Stimulated activated naive CD8-positive, alpha-beta T cell treated with anti-CD3 and anti-CD28 coated beads, Interleukin-15, amount 100 ng/mL, for 72 hours (primary cell): ENCODE data around the gene CMIP.

ENCODE experiments used
- ATAC-seq: fragments of 150-1000 bp; cut with Tn5 transposase; 2 replicates; pipeline ENCODE4 v1.10.0; 2021; ENCODE audit warnings: mild to moderate bottlenecking, moderate library complexity
- DNase-seq, 2 donors: peaks; one replicate each; pipeline ENCODE4 v3.0.0; 2021 to 2022
- H3K27ac Mint-ChIP-seq, 2 donors: one replicate each; pipeline ENCODE4 v1.8.0; 2022; ENCODE audit warnings: mild to moderate bottlenecking in 2 of 2, mixed read lengths in 2 of 2, moderate library complexity in 2 of 2
- H3K27me3 Mint-ChIP-seq: one replicate; pipeline ENCODE4 v1.8.0; 2022; ENCODE audit warnings: mixed read lengths
- H3K4me1 Mint-ChIP-seq: one replicate; pipeline ENCODE4 v1.8.0; 2022; ENCODE audit warnings: mild to moderate bottlenecking, mixed read lengths
- H3K4me3 Mint-ChIP-seq, 2 donors: one replicate each; pipeline ENCODE4 v1.8.0; 2022; ENCODE audit warnings: mild to moderate bottlenecking in 2 of 2, mixed read lengths in 2 of 2, moderate library complexity in 1 of 2
- H3K9me3 Mint-ChIP-seq, 2 donors: one replicate each; pipeline ENCODE4 v1.8.0; 2022; ENCODE audit warnings: mixed read lengths in 2 of 2

Gene CMIP

GRCh38 chr16:81461243-81461642 lies 16.6 kb downstream of the CMIP start:
- Mint-ChIP-seq H3K4me3 (no peak overlapping the region), H3K27me3 (no peaks in the 10 kb centered on the region), H3K9me3 (peaks cover 0 to 6% of the 10 kb centered on the region in 2 donors), H3K4me1 (peaks cover 74% of the 10 kb centered on the region), H3K27ac (no peak overlapping the region)
- ATAC-seq (no peak), DNase-seq (no peak)

- Mint-ChIP-seq H3K27me3 (no peaks in the 10 kb centered on the region), H3K4me1 (peaks cover 79% of the 10 kb centered on the region), H3K27ac (no peak overlapping the region), H3K9me3 (peaks cover 0 to 6% of the 10 kb centered on the region in 2 donors), H3K4me3 (no peak overlapping the region)
- DNase-seq (no peak), ATAC-seq (no peak)
These were observed 17.2 kb downstream of the CMIP start for GRCh38 chr16:81461766-81462165.

GRCh38 chr16:81462683-81463082 lies 18.1 kb downstream of the CMIP start:
- ATAC-seq (no peak), DNase-seq (no peak)
- H3K4me3 Mint-ChIP-seq = no peak overlapping the region
- H3K4me1 Mint-ChIP-seq = peaks cover 73% of the 10 kb centered on the region
- no peaks in the 10 kb centered on the region for H3K27me3 Mint-ChIP-seq
- no peak overlapping the region for H3K27ac Mint-ChIP-seq
- H3K9me3 Mint-ChIP-seq = peaks cover 0 to 6% of the 10 kb centered on the region in 2 donors

DNA sequence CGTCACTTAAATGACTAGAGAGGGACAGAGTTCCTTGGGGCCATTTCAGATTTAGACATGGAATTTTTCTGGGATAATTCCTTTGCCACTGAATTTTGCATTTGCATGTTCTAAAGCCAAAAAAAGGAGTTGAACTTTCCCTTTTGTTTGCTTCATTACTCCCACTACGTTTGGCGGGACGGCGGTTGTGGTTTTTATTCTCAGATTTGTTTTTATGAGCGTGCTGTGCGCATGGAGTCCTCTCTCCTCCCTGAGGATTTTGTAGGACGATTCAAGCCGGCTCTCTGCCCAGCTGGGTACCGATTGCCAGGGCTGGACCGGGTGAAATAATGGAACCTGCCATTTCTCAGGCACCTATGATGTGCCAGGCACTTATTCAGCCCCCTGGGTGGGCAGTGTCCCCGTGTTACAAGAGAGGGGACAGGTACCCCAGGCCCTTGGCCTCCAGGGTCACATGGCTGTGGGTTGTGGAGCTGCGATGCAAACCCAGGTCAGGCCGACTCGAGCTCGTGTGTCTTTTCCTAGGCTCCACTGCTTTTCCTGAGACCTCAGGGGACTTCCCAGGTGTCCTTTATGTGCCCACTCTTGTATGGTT lies 18.8 kb downstream of the CMIP start:
- ATAC-seq (no peak), DNase-seq (no peak)
- peaks cover 0 to 6% of the 10 kb centered on the region in 2 donors for H3K9me3 Mint-ChIP-seq
- no peaks in the 10 kb centered on the region for H3K27me3 Mint-ChIP-seq
- H3K4me3 Mint-ChIP-seq = no peak overlapping the region
- peaks cover 76% of the 10 kb centered on the region for H3K4me1 Mint-ChIP-seq
- H3K27ac Mint-ChIP-seq = no peak overlapping the region

DNA sequence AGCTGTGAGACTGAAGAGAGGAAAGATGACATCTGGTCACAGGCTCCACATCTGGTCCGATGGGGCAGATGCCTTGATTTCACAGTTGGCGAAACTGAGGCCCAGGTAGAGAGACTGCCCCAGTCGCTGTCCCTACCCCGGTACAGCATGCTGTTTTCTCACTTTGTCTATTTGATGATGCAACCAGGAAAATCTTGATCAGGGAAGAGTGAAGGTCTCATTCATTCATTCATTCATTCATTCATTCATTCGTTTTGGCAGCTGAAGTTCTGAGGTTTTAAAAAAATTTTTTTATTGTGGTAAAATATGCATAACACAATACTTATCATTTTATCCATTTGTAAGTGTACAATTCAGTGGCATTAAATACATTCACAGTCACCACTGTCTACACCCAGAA lies 19.7 kb downstream of the CMIP start:
- Mint-ChIP-seq H3K9me3 (peaks cover 0 to 6% of the 10 kb centered on the region in 2 donors), H3K4me1 (peaks cover 82% of the 10 kb centered on the region), H3K27ac (no peak overlapping the region), H3K27me3 (no peaks in the 10 kb centered on the region), H3K4me3 (no peak overlapping the region)
- ATAC-seq (no peak), DNase-seq (no peak)

DNA sequence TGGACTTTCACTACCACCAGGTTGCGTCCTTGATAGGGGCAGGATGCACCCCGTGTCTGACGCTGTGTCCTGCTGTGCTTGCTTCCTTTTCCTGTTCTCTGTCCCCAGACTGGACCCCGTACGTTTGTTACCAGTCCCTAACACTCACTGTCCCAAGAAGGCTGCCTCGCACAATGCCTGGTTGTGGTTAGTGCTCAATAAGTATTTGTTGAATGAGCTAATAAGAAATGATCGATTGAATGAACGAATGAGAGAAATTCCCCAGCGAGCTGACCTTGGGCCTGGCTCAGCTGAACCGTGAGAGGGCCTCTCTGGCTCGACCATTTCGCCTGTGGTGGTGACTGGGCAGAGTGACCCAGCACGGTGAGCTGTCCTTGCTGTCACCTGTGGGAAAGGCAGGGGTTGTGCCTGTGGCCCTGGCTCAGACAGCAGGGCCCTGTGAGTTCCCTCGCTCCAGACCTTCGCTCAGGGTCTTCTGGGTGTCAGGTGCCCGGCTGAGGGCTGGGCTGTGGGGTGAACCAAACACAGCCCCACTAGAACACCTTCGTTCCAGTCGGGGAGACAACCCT lies 20.9 kb downstream of the CMIP start:
- no peaks in the 10 kb centered on the region for H3K27me3 Mint-ChIP-seq
- H3K9me3 Mint-ChIP-seq = peaks cover 0 to 5% of the 10 kb centered on the region in 2 donors
- H3K4me1 Mint-ChIP-seq = peaks cover 82% of the 10 kb centered on the region
- DNase-seq = no peak
- no peak for ATAC-seq
- H3K27ac Mint-ChIP-seq = peak overlapping the region in 1 of 2 donors; percentile 59
- no peak overlapping the region for H3K4me3 Mint-ChIP-seq

DNA sequence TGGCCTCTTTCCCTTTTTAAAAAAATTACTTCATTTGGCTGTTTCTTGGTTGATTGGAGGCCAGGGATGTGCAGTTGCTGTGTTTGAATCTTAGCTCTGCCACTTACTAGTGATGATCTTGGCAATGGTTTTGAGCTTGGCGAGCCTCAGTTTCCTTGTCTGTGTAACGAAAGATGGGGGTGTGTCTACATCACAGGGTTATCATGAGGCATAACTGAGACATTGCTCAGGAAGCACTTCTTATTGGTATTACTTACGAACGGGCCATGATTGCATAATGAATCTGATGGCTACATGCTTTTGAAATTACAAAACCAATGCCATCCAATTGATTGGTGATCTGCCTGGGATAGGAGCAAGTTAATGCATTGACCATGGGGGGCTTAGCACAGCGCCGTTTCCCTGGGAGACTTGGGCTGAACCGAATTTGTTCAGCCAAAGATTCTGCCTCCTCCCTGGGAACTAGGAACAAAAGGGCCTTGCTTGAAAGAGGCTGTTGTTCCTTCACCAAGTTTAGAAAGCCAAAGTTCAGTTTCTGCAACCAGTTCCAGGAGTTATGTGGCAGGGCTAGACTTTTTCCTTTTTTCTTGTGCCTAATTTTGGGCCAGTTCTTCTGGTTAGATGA lies 21.9 kb downstream of the CMIP start:
- Mint-ChIP-seq H3K9me3 (no peaks in the 10 kb centered on the region), H3K4me1 (peaks cover 79% of the 10 kb centered on the region), H3K27me3 (no peaks in the 10 kb centered on the region), H3K27ac (peak overlapping the region; percentile 41 to 57), H3K4me3 (no peak overlapping the region)
- DNase-seq (no peak), ATAC-seq (no peak)

- Mint-ChIP-seq H3K27me3 (no peaks in the 10 kb centered on the region), H3K27ac (no peak overlapping the region), H3K9me3 (no peaks in the 10 kb centered on the region), H3K4me3 (no peak overlapping the region), H3K4me1 (peaks cover 82% of the 10 kb centered on the region)
- DNase-seq = no peak
- ATAC-seq = no peak
These were observed 22.5 kb downstream of the CMIP start for GRCh38 chr16:81467072-81467471.

- Mint-ChIP-seq H3K27ac (peak overlapping the region in 1 of 2 donors; percentile 63), H3K4me3 (no peak overlapping the region), H3K4me1 (peaks cover 81% of the 10 kb centered on the region), H3K27me3 (no peaks in the 10 kb centered on the region), H3K9me3 (no peaks in the 10 kb centered on the region)
- DNase-seq (no peak), ATAC-seq (no peak)
These were observed 23.2 kb downstream of the CMIP start for GRCh38 chr16:81467815-81468214.

DNA sequence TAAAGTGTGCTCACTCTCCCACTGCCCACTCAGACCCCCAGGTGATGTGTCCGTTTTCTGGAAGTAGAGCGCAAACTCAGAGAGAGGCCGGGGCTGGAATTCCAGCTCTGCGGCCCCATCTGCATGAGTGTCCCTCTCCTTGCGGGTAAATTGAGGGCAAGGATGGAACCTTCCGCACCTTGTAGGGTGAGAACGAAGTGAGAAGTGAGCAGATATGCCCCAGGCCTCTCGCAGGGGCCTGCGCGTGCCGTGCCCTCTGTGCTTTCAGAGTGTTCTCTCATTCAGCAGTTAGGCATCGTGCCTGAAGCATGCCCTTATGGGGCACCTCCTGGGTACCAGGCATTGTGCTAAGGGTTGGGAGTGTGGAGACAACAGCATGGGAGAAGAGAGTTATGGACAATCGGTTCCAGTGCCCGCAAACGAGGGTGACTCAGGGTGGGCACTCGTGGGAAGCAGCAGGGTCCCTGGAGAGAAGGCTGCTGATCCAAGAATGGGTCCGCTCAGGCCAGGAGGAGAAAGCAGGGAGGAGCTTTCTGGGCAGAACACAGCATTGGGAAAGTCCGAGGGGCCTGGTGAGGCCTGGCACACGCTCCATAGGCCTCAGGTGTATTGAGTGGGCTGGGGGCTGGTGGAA lies 23.8 kb downstream of the CMIP start:
- peak overlapping the region in 1 of 2 donors; percentile 50 for H3K27ac Mint-ChIP-seq
- no peaks in the 10 kb centered on the region for H3K27me3 Mint-ChIP-seq
- no peak for DNase-seq
- peaks cover 85% of the 10 kb centered on the region for H3K4me1 Mint-ChIP-seq
- H3K4me3 Mint-ChIP-seq = peak overlapping the region in 1 of 2 donors; percentile 5
- no peaks in the 10 kb centered on the region for H3K9me3 Mint-ChIP-seq
- ATAC-seq = no peak

DNA sequence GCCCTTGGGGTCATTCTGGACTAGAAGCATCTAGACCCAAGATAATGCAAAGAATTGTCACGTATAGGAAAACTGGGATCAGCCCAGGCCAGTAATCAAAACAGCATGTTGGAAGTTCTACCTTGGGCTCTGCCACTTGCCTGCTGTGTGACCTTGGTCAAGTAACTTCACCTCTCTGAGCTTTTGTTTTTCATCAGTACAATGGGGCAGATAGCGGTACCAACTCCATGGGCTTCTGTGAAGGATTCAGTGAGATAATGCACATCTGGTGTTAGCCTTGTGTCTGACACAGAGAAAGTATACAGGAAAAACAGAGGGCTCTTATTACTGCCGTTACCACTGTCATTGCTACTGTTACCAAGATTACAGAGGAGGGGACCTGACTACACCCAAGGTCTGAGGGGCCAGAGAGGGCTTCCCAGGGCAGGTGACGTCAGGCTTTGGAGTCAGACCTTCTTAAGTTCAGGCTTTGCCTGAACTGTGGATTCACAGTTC lies 24.6 kb downstream of the CMIP start:
- Mint-ChIP-seq H3K9me3 (no peaks in the 10 kb centered on the region), H3K4me3 (peak overlapping the region; percentile 47 to 75), H3K27me3 (no peaks in the 10 kb centered on the region), H3K27ac (peak overlapping the region; percentile 50 to 67), H3K4me1 (peaks cover 84% of the 10 kb centered on the region)
- DNase-seq (no peak), ATAC-seq (peak; percentile 21)

GRCh38 chr16:81469710-81470535 lies 25.3 kb downstream of the CMIP start:
- Mint-ChIP-seq H3K27me3 (no peaks in the 10 kb centered on the region), H3K4me3 (peak overlapping the region; percentile 47 to 75), H3K9me3 (no peaks in the 10 kb centered on the region), H3K27ac (peak overlapping the region; percentile 50 to 67), H3K4me1 (peaks cover 83% of the 10 kb centered on the region)
- ATAC-seq = peak; percentile 93
- no peak for DNase-seq

GRCh38 chr16:81470796-81471636 lies 26.4 kb downstream of the CMIP start:
- H3K9me3 Mint-ChIP-seq = no peaks in the 10 kb centered on the region
- H3K27ac Mint-ChIP-seq = peak overlapping the region in 1 of 2 donors; percentile 19
- H3K27me3 Mint-ChIP-seq = no peaks in the 10 kb centered on the region
- peak overlapping the region; percentile 2 to 75 for H3K4me3 Mint-ChIP-seq
- ATAC-seq (no peak), DNase-seq (no peak)
- peaks cover 85% of the 10 kb centered on the region for H3K4me1 Mint-ChIP-seq

- ATAC-seq = no peak
- no peaks in the 10 kb centered on the region for H3K27me3 Mint-ChIP-seq
- no peak for DNase-seq
- no peaks in the 10 kb centered on the region for H3K9me3 Mint-ChIP-seq
- H3K27ac Mint-ChIP-seq = no peak overlapping the region
- H3K4me1 Mint-ChIP-seq = peaks cover 86% of the 10 kb centered on the region
- no peak overlapping the region for H3K4me3 Mint-ChIP-seq
These were observed 27.3 kb downstream of the CMIP start for GRCh38 chr16:81471882-81472281.
